GM19099 (cell line): ENCODE data around the gene ECM2.

Experiments used
- POLR2A ChIP-seq: IDR thresholded peaks from 3 replicates; pipeline ENCODE4 v1.6.1; 2011; ENCODE audit warnings: low read depth; ENCODE audit not compliant: insufficient read length; ENCODE audit errors: extremely low read depth

ECM2 gene

DNA sequence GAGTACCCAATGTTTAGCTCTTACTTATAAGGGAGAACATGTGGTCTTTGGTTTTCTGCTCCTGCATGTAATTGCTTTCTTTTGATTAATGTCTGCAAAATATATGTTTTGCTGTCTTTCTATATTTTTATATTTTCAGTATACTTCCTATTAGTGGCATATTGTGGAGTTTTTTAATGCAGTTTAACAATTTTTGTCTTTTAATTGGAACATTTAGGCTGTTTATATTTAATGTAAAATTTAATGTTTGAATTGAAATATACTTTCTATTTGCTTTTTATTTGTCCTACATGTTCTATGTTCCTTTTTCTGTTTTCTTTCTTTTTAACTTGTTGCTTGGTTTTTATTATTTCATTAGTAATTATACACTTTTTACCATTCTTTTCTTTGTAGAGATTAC lies 4.9 kb downstream of the ECM2 start:
- no peak for TF ChIP-seq POLR2A

DNA sequence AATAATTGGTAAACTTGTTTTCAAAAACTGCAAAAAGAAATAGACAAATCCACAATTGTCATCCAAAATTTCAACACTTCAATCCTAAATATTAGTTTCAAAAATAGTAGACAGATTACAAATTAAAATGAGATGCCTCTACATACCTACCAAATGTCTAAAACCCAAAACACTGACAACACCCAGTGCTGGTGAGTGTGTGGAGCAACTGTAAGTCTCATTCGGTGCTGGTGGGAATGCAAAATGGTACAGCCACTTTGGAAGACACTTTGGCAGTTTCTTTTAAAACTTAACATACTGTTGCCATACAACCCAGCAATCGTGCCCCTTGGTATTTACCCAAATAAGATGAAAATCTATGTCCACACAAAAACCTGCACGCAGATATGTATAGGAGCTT lies 6.7 kb downstream of the ECM2 start:
- no peak for TF ChIP-seq POLR2A

DNA sequence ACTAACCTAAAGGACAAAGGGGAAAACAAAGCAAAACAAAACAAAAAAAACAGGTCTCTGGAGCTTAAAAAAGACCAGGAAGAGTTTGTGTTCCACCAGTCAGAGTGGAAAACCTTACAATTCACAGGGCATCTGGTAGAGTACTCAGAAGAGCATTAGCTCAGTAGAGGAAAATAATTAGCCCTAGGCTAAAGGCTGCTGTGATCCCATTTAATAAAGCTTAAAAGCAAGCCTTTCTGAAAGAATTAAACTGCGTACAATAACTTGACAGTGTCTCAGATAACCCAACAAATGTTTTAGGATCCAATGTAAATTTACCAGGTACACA lies 7.3 kb downstream of the ECM2 start:
- TF ChIP-seq POLR2A = no peak

DNA sequence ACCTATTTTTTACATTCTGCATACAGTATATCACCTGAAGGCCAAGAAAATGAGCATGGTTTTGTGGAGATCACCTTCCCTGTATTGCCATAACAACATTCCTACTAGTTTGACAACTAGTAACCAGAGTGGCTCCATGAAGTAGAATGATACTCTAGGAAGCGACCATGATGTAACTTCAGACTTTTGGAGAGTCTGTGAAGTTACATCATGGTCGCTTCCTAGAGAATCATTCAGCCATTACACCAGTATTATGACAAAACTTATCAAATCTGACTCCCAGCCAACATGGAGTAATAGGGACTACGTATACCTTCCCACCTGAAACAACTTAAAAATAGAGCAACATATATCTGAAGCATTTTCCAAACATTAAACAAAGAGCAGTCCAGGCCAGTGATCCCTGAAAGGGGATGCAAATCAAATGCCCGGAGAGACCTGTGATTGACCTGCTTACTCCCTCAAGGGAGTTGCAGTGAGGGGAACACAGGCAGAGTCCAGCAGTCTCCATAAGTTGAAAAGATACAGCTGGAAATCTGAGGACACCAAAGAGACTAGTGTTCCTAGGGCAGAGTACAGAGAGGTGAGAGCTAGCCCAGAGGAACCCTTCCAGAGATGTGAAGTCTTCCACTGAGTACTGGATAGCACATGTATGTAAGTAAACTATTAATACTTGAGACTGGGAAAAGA lies 7.8 kb downstream of the ECM2 start:
- TF ChIP-seq POLR2A = no peak

GRCh38 chr9:92527291-92527828 lies 8.4 kb downstream of the ECM2 start:
- no peak for TF ChIP-seq POLR2A

DNA sequence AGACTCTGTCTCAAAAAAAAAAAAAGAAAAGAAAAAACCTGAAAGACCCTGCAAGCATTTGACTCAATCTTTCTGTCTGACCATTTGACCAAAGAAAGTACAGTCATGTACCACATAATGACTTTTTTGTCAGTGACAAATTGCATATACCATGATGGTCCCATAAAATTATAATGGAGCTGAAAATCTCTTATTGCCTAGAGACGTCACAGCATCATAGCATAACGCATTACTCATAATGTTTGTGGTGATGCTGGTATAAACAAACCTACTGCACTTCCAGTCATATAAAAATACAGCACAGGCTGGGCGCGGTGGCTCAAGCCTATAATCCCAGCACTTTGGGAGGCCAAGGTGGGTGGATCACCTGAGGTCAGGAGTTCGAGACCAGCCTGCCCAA lies 10.5 kb downstream of the ECM2 start:
- TF ChIP-seq POLR2A = no peak

- no peak for TF ChIP-seq POLR2A
Observed at GRCh38 chr9:92524881-92525280, 10.9 kb downstream of the ECM2 start.

- no peak for TF ChIP-seq POLR2A
Observed at GRCh38 chr9:92522983-92523970, 12.5 kb downstream of the ECM2 start.

DNA sequence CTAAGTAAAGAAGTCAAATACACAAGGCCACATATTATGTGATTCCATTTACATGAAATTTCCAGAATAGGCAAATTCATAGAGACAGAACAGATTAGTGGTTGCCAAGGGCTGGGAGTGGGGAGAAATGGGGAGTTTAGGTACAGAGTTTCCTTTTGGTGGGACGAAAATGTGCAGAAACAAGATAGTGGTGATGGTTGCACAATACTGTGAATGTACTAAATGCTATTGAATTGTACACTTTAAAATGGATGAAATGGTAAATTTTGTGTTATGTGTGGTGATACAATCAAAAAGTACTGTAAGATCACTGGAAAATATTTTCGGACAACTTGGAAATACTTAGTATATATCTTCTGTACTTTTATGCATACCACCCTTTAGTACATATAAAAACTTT lies 15.0 kb downstream of the ECM2 start:
- TF ChIP-seq POLR2A = no peak

GRCh38 chr9:92518199-92518598 lies 17.6 kb downstream of the ECM2 start:
- TF ChIP-seq POLR2A = no peak

GRCh38 chr9:92517046-92517445 lies 18.7 kb downstream of the ECM2 start:
- TF ChIP-seq POLR2A = no peak

- TF ChIP-seq POLR2A = no peak
Observed at GRCh38 chr9:92516521-92516920, 19.3 kb downstream of the ECM2 start.

DNA sequence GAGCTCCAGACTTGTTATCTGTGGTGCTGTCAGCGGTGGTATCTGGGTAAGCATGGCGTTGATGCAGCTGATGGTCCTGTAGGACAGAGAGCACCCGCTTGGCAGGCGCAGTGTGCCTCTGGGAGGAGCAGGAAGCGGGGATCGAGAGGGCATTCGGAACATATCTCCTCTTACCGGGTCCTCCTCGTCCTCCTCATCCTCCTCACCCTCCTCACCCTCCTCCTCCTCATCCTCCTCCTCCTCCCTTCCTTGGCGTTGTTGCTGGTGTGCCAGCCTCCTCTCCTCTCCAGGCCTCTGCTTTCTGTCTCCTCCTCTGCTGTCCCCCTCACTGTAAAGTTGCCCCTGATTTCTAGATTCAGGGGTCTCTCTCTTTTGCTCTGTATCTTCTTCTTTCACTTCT lies 21.2 kb downstream of the ECM2 start:
- no peak for TF ChIP-seq POLR2A

- no peak for TF ChIP-seq POLR2A
Observed at GRCh38 chr9:92513349-92513748, 22.4 kb downstream of the ECM2 start.

DNA sequence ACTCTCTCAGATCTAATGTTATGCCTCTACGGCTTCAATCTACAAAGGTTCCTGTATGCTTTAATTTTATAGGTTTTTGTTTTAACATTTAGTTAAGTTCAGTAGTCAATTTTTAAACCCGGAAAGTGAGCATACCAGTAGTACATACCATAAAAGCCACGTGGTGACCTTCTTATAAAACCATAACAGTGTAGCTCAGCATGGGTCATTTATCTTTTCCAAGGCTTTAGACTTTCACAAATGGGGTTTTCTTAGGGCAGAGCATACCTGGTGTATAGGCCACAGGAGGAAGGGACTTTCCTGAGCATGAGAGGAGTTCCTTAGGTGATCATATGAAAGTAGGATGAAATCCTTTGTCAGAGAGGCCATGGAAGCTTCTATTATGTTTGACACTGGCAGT lies 23.2 kb downstream of the ECM2 start:
- TF ChIP-seq POLR2A = no peak

DNA sequence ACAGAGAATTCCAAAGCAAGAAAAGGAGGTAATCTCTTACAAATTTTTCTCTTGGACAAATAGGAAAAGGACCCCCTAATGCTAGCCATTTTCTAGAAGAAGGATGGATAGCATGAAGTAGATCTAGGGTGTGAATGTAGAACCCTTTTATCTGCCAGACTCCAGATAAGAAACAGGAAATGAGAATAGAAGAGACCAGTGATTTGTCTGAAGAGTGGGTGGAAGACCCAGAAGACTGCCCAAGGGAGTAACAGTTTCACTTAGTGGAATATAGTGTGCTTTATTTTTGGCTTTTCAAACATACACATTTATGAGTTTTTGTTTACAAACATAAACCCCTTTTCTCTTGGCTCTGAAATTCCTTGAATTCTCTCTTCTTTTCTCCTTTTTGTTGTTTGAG lies 25.0 kb downstream of the ECM2 start:
- TF ChIP-seq POLR2A = no peak

- no peak for TF ChIP-seq POLR2A
Observed at GRCh38 chr9:92509050-92509449, 26.7 kb downstream of the ECM2 start.
